LNCAP (cell line): Measurements from ENCODE around the gene DCC.

Source experiments
- TF ChIP-seq, protein P1 (sequence below): fragments of 450-650 bp; IDR thresholded peaks from 2 replicates; pipeline ENCODE4 v1.5.1; 2017; ENCODE audit warnings: mild to moderate bottlenecking

The DCC gene

DNA sequence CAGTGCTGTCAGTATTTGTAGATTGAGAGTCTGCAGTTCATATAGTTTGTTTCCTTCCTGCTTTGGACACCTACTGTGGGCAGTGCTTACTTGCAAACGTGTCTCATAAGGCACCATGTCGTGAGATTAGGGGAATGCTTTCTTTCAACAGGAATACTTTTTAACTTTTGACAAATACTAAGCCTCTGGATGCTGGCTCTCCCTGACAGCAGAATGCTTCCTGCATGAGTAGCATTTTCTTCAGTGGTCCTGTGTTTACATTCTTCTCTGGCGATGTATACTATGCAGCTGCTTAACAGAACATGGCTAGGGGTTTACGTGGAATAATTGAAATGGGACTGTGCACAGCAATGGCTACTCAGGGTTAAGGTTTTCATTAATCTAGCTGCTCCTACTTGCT is 1077.0 kb downstream of the DCC start:
- TF ChIP-seq, protein P1, sequence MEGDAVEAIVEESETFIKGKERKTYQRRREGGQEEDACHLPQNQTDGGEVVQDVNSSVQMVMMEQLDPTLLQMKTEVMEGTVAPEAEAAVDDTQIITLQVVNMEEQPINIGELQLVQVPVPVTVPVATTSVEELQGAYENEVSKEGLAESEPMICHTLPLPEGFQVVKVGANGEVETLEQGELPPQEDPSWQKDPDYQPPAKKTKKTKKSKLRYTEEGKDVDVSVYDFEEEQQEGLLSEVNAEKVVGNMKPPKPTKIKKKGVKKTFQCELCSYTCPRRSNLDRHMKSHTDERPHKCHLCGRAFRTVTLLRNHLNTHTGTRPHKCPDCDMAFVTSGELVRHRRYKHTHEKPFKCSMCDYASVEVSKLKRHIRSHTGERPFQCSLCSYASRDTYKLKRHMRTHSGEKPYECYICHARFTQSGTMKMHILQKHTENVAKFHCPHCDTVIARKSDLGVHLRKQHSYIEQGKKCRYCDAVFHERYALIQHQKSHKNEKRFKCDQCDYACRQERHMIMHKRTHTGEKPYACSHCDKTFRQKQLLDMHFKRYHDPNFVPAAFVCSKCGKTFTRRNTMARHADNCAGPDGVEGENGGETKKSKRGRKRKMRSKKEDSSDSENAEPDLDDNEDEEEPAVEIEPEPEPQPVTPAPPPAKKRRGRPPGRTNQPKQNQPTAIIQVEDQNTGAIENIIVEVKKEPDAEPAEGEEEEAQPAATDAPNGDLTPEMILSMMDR: no peak

DNA sequence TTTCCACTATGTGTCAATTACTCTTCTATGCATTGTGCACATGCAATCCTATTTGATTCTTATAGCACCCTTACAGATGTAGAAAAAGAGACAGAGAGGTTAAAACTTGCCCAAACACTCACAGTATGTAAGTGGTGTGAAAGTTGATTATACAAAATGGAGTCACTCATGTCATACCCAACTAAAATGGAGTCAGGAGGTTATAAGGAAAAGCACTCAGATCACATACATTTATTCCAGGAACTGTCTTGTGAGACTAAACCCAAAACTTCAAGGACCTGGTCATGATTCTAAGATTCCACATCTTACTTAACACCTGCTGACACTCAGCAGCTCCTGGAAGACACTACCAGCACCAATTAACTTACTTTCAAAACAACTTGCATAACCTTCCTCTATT is 1081.9 kb downstream of the DCC start:
- TF ChIP-seq, protein P1: no peak

DNA sequence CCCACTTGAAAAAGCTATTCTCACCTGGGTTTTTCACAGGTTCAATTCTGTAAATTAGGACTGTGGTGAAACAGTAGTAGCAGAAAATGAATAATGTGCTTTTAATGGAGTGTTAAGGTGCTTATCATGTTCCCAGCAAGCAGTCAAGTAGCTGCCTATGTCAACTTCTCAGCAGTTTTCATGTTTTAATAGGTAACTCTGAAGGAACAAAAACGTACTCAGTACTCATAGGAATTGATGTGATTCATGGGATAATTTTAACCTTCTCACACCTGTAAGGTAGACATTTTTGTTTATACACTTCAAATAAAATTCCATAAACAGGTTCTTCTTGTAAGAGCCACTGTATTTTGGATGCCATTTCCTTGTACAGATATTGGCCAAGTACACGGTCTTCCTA is 1082.9 kb downstream of the DCC start:
- TF ChIP-seq, protein P1: no peak

DNA sequence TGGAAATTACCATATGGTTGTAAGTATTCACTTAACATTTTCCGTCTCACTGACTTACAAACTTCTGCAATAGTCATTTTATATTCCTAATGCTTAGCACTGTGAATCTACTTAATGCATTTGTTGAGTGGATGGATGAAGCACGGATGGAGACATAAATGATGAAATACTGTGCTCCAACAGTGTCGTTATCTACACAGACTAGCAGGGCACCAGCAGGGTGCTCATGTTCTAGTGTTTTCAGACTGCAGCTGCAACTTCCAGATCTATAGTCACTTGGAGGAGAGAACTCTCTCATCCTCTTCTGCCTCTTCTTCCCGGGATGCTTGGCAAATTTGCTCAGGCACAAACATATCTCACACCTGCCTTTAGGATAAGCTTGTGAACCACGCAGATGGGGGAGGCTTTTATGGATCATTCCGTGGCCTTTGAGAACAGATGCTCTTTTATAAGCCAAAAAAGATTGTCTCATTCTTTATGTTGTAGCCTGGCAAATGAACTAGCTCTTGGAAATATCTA is 1086.7 kb downstream of the DCC start:
- TF ChIP-seq, protein P1: no peak

DNA sequence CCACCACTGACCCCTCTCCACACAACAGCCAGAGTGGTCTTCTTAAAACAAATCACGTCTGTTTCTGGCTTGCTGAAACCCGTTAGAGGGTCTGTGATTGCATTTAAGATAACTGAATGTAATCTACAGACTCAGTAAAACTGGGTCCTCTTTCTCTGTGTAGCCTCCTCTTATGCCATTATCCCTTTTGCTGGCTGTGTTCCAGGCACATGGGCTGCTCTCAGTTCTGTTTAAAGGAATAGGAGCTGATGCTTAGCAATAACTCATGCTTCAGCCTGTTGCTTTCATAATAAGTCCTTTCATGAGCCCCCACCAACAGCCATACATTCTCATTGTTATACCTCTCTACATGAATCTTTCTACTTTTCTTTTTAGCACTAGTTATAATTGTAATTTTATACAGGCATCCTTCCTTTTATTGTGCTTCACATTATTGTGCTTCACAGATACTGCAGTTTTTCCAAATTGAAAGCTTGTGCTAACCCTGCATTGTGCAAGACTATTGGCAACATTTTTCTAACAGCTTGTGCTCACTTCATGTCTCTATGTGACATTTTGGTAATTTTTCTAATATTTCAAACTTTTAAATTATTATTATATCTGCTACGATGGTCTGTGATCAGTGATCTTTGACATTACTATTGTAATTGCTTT is 1101.9 kb downstream of the DCC start:
- TF ChIP-seq, protein P1: no peak

DNA sequence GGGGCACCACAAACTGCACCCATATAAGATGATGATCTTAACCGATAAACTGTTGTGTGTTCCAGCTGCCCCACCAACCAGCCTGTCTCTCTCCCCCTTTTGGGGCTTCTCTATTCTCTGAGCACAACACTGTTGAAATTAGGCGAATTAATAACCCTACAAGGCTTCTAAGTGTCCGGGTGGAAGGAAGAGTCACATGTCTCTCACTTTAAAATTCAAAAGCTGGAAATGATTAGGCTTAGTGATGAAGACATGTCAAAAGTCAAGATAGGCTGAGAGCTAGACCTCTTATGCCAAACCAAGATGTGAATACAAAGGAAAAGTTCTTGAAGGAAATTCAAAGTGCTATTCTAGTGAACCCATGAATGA is 1102.4 kb downstream of the DCC start:
- TF ChIP-seq, protein P1: no peak

DNA sequence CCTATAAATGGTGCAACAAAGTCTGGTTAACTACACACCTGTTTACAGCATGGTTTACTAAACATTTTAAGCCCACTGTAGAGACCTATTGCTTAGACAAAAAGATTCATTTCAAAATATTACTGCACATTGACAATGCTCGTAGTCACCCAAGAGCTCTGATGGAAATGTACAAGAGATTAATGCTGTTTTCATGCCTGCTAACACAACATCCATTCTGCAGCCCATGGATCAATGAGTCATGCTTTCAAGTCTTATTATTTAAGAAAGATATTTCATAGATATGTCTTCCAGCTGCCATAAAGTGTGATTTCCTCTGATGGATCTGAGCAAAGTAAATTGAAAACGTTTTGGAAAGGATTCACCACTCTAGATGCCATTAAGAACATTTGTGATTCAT is 1103.3 kb downstream of the DCC start:
- TF ChIP-seq, protein P1: no peak

DNA sequence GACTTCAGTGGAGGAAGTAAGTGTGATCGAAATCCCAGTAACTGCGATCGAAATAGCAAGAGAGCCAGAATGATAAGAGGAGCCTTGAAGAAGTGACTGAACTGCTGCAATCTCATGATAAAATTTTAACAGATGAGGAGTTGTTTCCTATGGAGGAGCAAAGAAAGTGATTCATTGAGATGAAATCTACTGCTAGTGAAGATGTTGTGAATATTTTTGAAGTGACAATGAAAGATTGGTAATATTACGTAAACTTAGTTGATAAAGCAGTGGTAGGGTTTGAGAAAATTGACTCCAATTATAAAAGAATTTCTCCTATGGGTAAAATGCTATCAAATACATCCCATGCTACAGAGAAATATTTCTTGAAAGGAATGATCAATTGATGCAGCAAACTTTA is 1103.8 kb downstream of the DCC start:
- TF ChIP-seq, protein P1: no peak
